HG02885 (cell line): ENCODE measurements around the gene C19orf12.

Experiments
- ATAC-seq: cut with Tn5 transposase; IDR thresholded peaks from one replicate; pipeline ENCODE4 v1.9.1; 2021; ENCODE audit warnings: mild to moderate bottlenecking; ENCODE audit not compliant: unreplicated experiment, poor library complexity

Gene C19orf12

DNA sequence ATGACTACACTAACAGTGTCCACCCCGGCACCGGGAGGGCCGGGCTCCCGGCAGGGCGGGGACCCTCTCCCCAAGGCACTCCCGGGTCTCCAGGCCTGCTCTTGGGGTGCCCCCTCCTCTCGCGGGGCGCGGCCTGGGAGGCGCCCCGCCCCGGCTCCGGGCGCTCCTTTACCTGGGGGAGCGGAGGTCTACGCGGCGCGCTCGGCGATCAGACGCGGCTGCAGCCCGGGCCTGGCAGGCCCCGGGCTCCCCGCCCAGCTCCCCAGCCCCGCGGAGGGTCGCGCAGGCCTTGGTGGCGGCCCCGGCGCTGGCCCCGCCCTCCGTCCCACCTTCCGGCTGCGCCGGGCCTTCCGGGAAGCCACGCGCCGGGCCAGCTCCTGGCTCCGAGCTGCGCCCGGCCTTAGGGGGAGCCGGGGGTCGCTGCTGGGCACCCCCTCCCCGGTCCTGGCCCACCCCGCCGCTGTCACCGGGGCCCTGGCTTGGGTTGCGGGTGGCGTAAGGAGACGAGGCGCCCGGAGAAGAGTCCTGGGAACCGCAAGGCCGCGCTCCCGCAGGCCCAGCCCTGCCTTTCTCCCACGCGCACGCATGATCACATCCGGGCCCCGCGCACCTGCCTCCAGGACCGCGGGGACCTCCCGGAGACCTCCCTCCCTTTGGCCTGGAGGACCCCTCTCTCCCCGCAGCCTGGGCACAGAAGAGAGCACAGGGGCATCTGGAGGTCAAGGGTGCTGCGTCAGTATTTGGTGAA is at the start of gene C19orf12:
C19orf12 (minus strand) TSS at position 309 of the 748 bp plus-strand sequence. CDS start 6,848 bp downstream, outside the sequence.
- ATAC-seq: peak; percentile 76

DNA sequence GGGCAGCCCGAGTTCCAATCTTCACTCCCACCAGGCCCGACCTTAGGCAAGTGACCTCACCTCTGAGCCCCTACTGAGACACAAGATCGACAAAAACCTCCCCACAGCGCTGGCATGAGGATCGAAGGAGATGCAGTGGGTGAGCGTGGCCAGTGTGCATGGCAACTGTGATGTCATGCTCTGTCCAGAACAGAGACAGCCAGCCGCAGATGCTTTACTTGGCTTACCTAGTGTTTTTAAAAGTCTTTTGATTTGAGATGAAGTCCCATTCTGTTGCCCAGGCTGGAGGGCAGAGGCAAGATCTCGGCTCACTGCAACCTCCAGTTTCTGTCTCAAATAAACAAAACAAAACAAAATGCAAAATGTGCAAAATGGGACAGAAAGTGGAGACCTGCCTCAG is 49.3 kb upstream of the C19orf12 start:
- ATAC-seq: no peak

DNA sequence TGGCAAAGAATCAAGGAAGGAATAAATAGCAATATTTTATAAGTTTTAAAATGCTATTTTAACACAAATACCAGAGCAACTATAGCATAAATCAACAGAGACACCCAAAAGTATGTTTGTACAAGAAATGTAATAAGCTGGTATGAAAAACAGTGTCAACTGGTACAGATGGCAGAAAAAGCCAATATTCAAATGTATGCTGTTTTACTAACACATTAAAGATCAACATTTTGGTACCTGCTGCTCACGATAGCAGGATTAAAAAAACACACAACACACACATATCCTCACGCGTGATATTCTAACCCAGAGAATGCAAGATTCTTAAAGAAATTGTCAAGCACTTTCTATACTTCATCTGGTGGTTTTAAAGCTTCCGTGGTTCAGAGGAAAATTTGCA is 48.1 kb upstream of the C19orf12 start:
- no peak for ATAC-seq

DNA sequence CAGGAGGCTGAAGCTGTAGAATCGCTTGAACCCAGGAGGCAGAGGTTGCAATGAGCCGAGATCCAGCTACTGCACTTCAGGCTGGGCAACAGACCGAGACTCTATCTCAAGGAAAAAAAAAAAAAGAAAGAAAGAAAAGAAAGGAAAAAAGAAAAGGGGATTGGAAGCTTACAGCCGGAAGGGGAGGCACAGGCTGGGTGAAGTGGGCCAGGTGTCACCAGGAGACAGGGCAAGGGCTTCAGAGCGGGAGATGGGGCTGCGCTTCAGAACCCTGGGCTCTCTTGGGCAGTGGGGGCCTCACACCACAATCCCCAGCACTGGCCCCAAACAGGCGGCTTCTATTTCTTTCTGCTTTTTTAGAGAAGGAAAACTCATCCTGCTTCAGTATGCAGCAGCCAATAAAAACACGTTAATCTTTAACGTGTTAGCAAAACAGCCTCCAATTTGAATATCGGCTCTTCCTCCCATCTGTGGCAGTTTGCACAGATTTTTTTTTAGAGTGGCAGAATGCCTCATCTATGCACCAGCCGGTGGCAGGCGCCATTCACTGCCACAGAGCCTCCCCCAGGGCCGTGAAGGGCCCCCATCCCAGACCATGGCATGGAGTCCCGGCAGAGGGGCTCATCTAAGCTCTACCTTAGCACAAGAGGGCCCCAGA is 46.6 kb upstream of the C19orf12 start:
- ATAC-seq: no peak

DNA sequence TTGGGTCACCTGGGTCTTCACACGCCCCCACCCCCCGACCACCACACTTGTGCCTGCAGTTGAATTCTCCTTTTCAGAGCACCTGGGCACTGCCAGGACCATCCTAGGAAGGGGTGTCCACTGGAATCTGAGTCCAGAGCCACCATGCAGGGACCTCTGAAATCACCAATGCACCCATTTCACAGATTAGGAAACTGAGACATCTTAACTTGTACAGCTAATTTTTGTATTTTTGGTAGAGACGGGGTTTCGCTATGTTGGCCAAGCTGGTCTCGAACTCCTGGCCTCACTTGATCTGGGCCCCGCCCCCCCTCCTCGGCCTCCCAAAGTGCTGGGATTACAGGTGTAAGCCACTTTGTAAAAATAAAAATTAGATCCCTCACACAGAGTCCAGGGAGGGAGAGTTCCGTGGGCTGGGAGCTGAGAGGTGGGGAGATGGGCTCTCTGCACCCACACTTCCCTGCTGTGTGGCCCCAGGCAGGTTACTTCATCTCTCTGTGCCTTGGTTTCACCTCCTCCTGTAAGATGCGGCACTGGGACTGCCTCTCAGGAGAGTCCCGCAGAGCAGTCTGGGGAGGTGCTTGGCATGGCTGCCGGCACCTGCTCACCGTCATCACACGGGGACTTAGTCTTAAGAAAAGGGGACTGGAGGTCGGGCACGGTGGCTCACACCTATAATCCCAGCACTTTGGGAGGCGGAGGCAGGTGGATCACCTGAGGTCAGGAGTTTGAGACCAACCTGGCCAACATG is 45.9 kb upstream of the C19orf12 start:
- no peak for ATAC-seq

DNA sequence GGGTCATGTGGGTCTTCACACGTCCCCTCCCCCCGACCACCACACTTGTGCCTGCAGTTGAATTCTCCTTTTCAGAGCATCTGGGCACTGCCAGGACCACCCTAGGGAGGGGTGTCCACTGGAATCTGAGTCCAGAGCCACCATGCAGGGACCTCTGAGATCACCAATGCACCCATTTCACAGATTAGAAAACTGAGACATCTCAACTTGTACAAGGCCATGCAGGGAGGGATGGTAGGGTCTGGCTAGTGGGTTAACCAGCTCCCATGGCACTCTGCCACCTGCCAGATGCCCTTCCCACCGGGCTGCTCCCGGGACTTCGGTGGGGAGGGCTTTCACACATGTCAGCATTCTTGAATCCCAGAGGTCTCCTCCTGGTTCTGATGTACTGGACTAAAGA is 44.3 kb upstream of the C19orf12 start:
- ATAC-seq: no peak

DNA sequence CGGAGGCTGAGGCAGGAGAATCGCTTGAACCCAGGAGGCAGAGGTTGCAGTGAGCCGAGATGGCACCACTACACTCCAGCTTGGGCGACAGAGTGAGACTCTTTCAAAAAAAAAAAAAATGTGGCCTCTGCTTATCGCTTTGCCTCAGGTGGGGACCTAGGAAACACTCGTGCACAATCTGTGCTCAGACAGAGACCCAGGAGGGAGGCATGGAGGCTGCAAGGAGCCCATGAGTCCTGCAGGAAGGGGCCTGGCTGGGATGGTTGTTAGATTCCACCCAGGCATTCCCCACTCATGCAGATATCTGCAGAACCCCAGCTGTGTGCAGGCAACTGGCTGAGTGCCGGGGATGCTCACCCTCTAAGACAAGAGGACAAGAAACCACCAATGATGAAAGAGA is 43.8 kb upstream of the C19orf12 start:
- ATAC-seq: no peak

DNA sequence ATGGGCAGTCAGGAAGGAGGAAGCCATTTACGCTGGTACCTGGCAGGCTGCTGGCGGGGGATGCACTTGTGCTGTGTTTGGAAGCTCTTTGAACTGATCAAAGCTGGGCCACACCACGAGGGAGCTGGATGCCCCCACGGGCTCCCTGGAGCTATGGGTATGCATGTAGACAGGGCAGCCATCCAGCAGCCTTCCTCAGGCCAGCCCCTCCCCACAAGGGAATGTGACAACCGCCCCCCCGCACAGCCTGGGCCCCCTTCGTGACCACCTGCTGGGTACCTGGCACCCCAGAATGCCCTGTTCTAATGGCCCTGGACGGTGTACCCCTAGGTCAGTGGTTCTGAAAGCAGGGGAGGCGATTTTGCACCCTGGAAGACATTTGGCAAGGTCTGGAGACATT is 42.5 kb upstream of the C19orf12 start:
- ATAC-seq: no peak

DNA sequence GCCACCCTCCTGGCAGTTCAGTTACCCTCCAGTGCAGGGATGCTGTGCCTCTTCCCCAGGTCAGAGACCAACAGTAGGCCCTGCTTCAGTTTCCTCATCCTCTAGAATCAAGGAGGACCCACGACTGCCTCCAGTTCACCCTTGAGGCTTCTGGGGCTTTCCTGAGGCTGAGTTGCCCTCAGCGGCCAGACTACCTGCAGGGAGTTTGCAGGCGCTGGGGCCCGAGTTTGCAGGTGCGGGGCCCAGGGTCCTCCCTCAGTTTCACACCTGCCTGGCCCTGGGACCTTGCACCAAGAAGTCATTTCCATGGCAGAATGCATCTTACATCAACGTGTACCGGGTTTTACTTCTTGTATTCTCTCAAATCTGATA is 38.9 kb upstream of the C19orf12 start:
- ATAC-seq: no peak

DNA sequence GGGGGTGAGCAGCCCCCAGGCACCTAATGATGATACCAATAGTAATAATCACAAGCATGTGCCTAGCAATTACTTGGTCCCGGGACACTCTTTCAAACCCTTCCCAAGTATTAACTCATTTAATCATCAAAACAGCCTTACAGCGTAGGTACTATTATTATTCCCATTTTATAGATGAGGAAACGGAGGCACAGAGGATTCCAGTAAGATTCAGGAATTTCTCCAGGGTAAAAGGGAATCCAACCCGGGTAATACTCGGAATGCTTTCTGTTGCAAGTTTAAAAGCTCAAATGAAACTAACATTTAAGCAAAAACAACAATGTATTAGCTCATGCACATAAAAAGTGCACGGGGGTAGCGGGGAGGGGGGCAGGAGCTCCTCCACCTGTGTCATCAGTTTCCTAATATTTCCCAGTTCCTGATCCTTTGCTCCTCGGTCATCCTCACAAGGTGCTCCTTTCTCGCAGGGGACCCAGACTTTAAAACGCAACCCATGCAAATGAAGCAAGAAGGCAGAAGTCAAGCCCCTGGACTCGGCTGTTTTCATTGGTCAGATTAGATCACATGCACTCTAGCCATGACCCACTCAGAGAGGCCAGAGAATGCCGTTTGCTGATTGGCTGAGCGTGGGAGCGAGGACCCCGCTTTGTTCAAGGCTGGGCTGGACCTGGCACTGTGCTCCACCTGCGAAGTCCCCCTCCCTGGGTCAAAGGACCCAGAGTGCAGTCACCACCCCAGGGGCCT is 38.3 kb upstream of the C19orf12 start:
- ATAC-seq: no peak

DNA sequence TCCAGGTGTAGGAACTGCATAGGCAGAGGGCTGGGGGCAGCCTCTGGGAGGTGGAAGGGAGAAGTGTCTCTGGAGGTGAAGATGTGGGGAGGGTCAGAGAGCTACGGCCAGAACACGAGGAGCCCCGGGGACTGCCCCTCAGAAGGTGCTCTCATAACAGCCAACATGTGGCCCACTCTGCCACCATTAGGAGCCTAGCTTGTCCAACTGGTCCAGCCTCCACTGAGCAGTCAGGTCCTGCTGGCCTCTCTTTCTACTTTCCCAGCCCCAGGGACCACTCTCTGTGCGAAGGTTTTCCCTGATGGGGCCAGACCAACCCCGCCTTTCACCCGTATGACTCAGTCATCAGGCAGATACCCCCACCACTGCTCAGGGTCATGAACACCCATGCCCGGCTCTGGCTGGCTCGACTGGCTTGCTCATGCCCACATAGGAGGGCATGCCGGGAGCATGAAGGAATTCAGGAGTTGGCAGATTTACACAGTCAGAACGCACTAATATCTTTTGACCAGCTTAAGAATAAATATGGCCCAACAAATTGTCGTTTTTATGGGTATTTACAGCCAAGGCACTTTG is 37.5 kb upstream of the C19orf12 start:
- ATAC-seq: no peak

DNA sequence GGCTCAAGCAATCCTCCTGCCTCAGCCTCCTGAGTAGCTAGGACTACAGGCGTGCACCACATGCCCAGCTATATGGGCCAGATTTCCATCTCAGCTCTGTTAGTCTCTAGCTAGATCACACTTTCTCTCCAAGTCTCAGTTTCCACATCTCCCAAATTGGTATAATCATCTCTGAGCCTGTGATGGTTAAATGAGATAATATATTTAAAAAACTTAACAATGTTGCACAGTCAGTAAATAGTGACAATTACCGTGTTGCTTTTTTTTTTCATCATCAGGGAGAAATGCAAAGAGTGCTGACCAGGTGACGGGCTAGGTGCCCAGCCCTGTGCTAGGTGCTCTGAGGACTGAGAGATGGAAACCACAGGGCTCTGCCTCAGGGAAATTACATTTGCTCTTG is 36.9 kb upstream of the C19orf12 start:
- no peak for ATAC-seq

DNA sequence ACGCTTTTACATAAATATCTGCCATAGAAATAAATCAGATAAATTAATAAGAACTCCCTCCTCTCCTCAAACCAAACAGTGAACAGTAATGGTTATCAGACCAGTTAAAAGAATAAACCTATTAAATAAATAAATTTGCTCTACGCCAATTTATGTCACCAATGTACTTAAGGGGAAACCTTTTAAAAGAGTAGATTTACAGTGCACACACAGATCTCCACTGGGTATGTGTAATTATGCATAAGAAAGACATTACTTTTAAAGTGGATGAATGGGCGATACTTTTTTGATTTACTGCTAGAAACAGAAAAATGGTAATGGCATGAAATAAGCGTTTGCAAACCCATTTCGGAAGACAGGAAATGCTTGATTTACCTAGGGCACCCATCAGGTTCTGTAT is 34.9 kb upstream of the C19orf12 start:
- no peak for ATAC-seq

DNA sequence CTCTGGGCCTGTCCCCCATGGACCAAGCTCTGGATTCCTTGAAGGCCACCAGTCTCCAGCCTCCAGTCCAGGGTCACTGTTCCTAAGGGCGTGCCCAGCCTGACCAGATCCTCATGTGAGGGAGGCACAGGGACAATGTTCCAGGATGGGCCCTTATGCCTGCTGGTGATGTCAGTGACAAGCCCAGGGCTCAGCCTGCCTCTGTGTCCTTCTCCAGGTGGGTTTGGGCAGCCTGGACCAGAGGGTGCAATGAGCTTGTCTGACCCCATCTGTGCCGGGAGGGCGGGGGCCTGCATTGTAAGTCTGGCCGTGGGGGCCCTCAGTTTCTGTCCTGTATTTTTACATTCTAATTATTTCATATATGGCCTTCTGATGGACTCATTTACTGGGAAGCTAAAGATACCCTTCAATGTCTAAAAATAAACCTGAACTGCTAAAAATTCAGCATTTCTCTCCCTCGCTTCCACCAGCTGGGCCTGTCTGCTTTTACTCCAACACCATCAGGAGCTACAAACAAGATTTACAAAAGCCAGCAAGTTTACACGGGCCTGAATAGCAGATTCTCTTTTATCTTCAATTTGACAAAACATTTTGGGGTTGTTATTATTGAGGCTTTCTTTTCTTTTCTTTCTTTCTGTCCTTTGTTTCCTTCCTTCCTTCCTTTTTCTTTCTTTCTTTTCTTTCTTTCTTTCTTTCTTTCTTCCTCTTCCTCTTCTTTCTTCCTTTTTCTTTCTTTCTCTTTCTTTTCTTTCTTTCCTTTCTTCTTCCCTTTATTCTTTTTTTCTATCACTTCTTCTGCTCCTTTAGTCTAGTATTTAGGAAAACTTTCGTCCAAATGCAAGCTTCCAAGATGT is 34.2 kb upstream of the C19orf12 start:
- ATAC-seq: no peak

DNA sequence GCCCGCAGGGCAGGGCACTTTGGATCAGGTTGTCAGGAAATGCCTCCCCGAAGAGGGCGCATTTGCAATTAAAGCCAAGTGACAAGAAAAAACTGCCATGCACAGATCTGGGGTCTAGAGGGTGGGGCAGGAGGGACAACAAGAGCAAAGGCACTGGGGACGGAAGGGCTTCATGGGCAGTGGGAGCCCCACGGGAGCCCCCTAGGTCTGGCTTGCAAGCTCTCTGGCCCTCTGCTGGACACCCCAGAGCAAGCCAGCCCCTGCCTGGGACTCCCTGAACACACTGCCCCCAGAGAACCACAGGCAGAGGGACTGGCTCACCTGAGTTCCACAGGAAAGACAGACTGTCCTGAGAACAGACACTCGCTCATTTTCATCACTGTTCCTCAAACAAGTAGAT is 30.2 kb upstream of the C19orf12 start:
- ATAC-seq: no peak

DNA sequence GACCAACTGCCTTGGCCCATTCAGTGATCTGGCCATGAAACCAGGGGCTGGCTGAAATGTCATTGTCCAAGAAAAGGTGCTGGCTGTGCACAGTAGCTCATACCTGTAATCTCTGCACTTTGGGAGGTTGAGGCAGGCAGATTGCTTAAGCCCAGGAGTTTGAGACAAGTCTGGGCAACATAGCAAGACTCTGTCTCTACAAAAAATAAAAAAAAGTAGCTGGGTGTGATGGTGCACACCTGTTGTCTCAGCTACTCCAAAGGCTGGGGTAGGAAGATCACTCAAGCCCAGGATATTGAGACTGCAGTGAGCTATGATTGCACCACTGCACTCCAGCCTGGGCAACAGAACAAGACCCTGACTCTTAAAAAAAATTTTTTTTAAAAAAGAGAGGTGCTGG is 28.6 kb upstream of the C19orf12 start:
- no peak for ATAC-seq

DNA sequence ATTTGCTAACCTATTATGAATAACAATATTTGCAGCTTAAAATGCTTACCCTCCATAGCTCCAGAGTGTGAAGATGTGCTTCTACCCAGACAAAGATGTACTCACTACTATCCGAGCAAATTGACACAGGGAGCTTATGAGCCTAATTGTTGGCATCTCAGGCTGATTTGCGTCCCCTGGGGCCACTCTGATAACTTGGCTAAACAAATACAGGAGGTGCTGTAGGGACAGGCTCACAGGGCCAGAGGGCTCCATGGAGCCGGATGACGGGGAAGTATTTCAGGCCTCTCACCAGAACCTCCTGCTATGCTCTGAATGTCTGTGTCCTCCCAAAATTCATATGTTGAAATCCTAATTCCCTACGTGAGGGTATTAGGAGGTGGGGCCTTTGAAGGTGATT is 26.7 kb upstream of the C19orf12 start:
- ATAC-seq: no peak

DNA sequence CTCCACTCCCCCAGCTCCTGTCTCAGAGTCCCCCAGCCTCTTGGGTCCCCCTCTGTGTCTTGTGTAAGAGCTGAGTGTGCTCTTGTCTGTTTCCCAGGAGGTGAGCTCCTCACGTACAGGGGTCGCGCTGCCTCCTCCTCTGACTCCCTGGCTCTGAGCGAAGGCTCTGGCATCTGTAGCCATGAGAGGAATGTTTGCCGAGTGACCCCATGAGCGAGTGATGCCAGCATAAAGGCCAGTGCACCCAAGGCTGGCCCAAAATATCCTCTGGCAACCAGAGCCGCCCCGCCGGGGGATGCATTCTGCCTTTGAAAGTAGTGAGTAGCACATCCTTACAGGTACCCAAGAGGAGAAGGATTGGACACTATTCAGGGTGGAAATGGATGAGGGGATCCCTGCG is 26.2 kb upstream of the C19orf12 start:
- no peak for ATAC-seq

DNA sequence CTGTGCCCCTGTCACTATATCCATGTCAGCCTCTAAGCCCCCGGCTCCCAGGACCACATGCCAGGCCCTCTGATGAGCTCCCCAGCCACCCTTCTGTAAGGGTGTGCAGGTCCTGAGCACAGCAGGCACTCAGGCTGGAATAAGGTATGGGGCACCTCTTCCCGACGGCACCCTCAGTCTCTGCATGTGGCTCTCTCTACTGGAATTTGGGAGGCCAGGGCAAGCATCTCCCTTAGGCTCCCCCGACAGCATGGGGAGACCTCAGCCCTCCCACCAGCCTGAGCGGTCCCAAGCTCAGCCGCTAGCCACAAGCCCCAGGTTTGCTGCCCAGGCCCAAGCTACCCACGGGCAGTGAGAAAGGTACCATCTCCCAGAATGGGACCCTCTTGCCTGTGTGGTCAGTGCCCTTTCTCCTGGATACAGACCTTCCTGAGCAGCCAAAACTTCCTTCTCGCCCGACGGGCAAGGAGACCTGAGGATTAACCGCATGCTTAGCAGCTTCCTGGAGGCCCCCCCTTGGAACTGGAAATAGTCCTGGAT is 22.5 kb upstream of the C19orf12 start:
- no peak for ATAC-seq
